A549 (cell line): ENCODE measurements around the gene TGM3. TPM values are rescaled to one million over a fixed set of nuclear protein-coding genes. Genes with fewer than 3 reads are reported as not detected.

Experiments used
- ATAC-seq, 2 experiments: fragments of 200-7000 bp in 1 of 2; fragments of >200 bp in 1 of 2; cut with Nextera tagmentation in 1 of 2; cut with Tn5 transposase in 1 of 2; 3 replicates each; pipeline versions ENCODE4 v1.8.0 to v1.9.1; 2018 to 2020; ENCODE audit warnings: mild to moderate bottlenecking in 1 of 2, moderate library complexity in 1 of 2
- CTCF ChIA-PET: fragments of 300-600 bp; sonication (Branson Sonifier 250); formaldehyde crosslinking; extraction: SDS; loops from one replicate; lab custom pipeline; 2021; ENCODE audit warnings: antibody characterized with exemption, inconsistent platforms; lab: Yijun Ruan, JAX
- POLR2A ChIA-PET: fragments of 350-600 bp; formaldehyde crosslinking; extraction: SDS; loops from one replicate; lab custom pipeline; 2021; ENCODE audit warnings: antibody characterized with exemption, inconsistent platforms; lab: Yijun Ruan, JAX
- DNase-seq, 2 experiments: peaks; one replicate each; pipeline versions ENCODE4 v3.0.0 to v3.0.0-alpha.2; 2011 to 2016; ENCODE audit warnings: low read depth in 1 of 2, low spot score in 1 of 2
- FAIRE-seq: peaks from 2 replicates; lab custom pipeline; 2011; peaks lifted over from hg19 to GRCh38; lab: Jason Lieb, UNC
- H3K27ac ChIP-seq, 2 experiments: fragments of >200 bp; sonication (Bioruptor Twin); formaldehyde crosslinking; 3 replicates each; pipeline ENCODE4 v1.5.1; 2016 to 2017
- H3K4me1 ChIP-seq: fragments of >200 bp; sonication (Bioruptor Twin); formaldehyde crosslinking; 3 replicates; pipeline ENCODE4 v1.6.1; 2016
- H3K4me2 ChIP-seq: fragments of >200 bp; sonication (Bioruptor Twin); formaldehyde crosslinking; 3 replicates; pipeline ENCODE4 v1.6.1; 2016
- H3K4me3 ChIP-seq: fragments of >200 bp; sonication (Bioruptor Twin); formaldehyde crosslinking; 3 replicates; pipeline ENCODE4 v1.5.1; 2016
- H3K9me3 ChIP-seq: fragments of >200 bp; sonication (Bioruptor Twin); formaldehyde crosslinking; 3 replicates; pipeline ENCODE4 v1.6.1; 2016
- BHLHE40 ChIP-seq: IDR thresholded peaks from 2 replicates; pipeline ENCODE4 v1.6.1; 2012; ENCODE audit warnings: low read depth, low read length, inconsistent platforms
- CEBPB ChIP-seq, 2 experiments: fragments of >200 bp in 1 of 2; sonication (Bioruptor Twin) in 1 of 2; formaldehyde crosslinking in 1 of 2; IDR thresholded peaks; 2 replicates each; pipeline ENCODE4 v1.6.1; 2012 to 2016
- EHMT2 ChIP-seq: fragments of 200-600 bp; sonication (generic); IDR thresholded peaks from 2 replicates; pipeline ENCODE4 v1.6.1; 2016; ENCODE audit warnings: antibody characterized with exemption, low read depth, mild to moderate bottlenecking, moderate library complexity
- ESRRA ChIP-seq: fragments of 150-350 bp; IDR thresholded peaks from 2 replicates; pipeline ENCODE4 v1.6.1; 2014; ENCODE audit warnings: mild to moderate bottlenecking, low read length, borderline replicate concordance
- FOXS1 ChIP-seq: fragments of 250-450 bp; sonication (Bioruptor Pico); IDR thresholded peaks from 2 replicates; pipeline ENCODE4 v1.5.0; 2020; ENCODE audit warnings: mild to moderate bottlenecking, moderate library complexity
- JUNB ChIP-seq: fragments of >200 bp; sonication (Bioruptor Twin); formaldehyde crosslinking; IDR thresholded peaks from 2 replicates; pipeline ENCODE4 v1.6.1; 2016
- KDM1A ChIP-seq: fragments of 200-600 bp; sonication (generic); IDR thresholded peaks from 2 replicates; pipeline ENCODE4 v1.6.1; 2016; ENCODE audit warnings: low read depth, mild to moderate bottlenecking
- KDM5A ChIP-seq: fragments of 200-600 bp; sonication (generic); IDR thresholded peaks from 2 replicates; pipeline ENCODE4 v1.6.1; 2016; ENCODE audit warnings: antibody characterized with exemption, mild to moderate bottlenecking
- MAFK ChIP-seq: fragments of 450-650 bp; IDR thresholded peaks from 2 replicates; pipeline ENCODE4 v1.6.1; 2014; ENCODE audit not compliant: partially characterized antibody
- MYC ChIP-seq: IDR thresholded peaks from 2 replicates; pipeline ENCODE4 v1.6.1; 2012; ENCODE audit warnings: mild to moderate bottlenecking, inconsistent platforms, low read length, improper control_type of control experiment, borderline replicate concordance
- NPAS2 ChIP-seq: fragments of 250-450 bp; sonication (Bioruptor Pico); IDR thresholded peaks from 2 replicates; pipeline ENCODE4 v1.8.0; 2022; ENCODE audit warnings: mild to moderate bottlenecking, moderate library complexity, borderline replicate concordance
- NR3C1 ChIP-seq: fragments of >200 bp; sonication (Bioruptor Twin); formaldehyde crosslinking; IDR thresholded peaks from 3 replicates; pipeline ENCODE4 v1.6.1; 2017
- PHF8 ChIP-seq: fragments of 200-600 bp; sonication (generic); IDR thresholded peaks from 2 replicates; pipeline ENCODE4 v1.6.1; 2016; ENCODE audit warnings: low read depth, mild to moderate bottlenecking, antibody characterized with exemption, moderate library complexity, borderline replicate concordance
- POLR2AphosphoS2 ChIP-seq: conservative IDR thresholded peaks from 2 replicates; pipeline ENCODE4 v1.6.1; 2012; ENCODE audit warnings: low read length, improper control_type of control experiment, inconsistent platforms
- RAD21 ChIP-seq, 2 experiments: fragments of >200 bp in 1 of 2; sonication (Bioruptor Twin) in 1 of 2; formaldehyde crosslinking in 1 of 2; IDR thresholded peaks in 1 of 2; conservative IDR thresholded peaks in 1 of 2; 2 replicates in 1 of 2; 3 replicates in 1 of 2; pipeline ENCODE4 v1.6.1; 2012 to 2018; ENCODE audit warnings: inconsistent platforms in 1 of 2
- SMC3 ChIP-seq: fragments of >200 bp; sonication (Bioruptor Twin); formaldehyde crosslinking; IDR thresholded peaks from 3 replicates; pipeline ENCODE4 v1.6.1; 2018; ENCODE audit warnings: inconsistent platforms
- TFCP2L1 ChIP-seq: fragments of 250-450 bp; sonication (Bioruptor Pico); IDR thresholded peaks from 2 replicates; pipeline ENCODE4 v1.5.0; 2021; ENCODE audit warnings: mild to moderate bottlenecking
- ZFP36 ChIP-seq: fragments of 450-650 bp; IDR thresholded peaks from 2 replicates; pipeline ENCODE4 v1.6.1; 2014; ENCODE audit warnings: borderline replicate concordance; ENCODE audit not compliant: partially characterized antibody
- ZNF302 ChIP-seq: fragments of 250-450 bp; sonication (Bioruptor Pico); IDR thresholded peaks from 2 replicates; pipeline ENCODE4 v1.9.0; 2021; ENCODE audit warnings: inconsistent platforms, mild to moderate bottlenecking, moderate library complexity
- WGBS: methylation state at CpG from one replicate; pipeline ENCODE4 v1.1.6; 2017; ENCODE audit errors: missing lambda C conversion rate; 5-methylcytosine and 5-hydroxymethylcytosine counted together
- polyA plus RNA-seq, 4 experiments: library from polyadenylated mRNA; depleted of rRNA in 3 of 4; stranded (reverse); fragments of >200 nt; fragmentation: RNase III in 1 of 4; extraction: RNeasy Plus Mini Kit Qiagen cat#74134 plus additional on column Dnase treatment in 1 of 4; gene quantifications; 2 replicates in 3 of 4; 3 replicates in 1 of 4; pipeline ENCODE4 v1.2.3, GENCODE V29; 2011 to 2017
- TF ChIP-seq, protein P1 (sequence below): fragments of >200 bp; sonication (Bioruptor Twin); formaldehyde crosslinking; IDR thresholded peaks from 3 replicates; pipeline ENCODE4 v1.5.1; 2016
- TF ChIP-seq, protein P2 (sequence below): IDR thresholded peaks from 2 replicates; pipeline ENCODE4 v1.6.1; 2012

The TGM3 gene
- polyA plus RNA-seq, 2 of the 4 experiments (the other 2 are of a cell fraction) = 0.03 to 0.14 TPM

DNA sequence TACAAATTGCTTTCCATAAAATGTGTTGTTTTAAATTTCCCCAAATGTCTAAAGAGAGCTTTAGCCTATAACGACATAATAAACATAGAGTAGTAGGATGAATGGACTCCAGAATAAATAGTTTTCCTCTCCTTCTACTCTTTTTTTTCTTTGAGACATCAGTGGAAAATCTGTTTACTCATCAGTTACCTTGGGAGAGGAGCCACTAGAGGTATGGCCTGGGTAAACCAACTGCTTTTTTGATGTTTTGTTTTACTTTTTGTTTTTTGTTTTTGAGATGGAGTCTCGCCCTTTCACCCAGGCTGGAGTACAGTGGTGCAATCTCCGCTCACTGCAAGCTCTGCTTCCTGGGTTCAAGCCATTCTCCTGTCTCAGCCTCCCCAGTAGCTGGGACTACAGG is 8.3 kb upstream of the TGM3 start:
- ChIA-PET CTCF (interaction anchor here (1.0 kb wide), 1 partner anchor 10 kb away, joined by 3 read pairs; no protein-coding TSS in a partner anchor), POLR2A (no interaction called here)
- Histone ChIP-seq H3K27ac (no peak overlapping the region), H3K4me3 (no peak overlapping the region), H3K4me1 (peaks cover 4% of the 10 kb centered on the region; the same call in 1 of the 3 replicates), H3K9me3 (no peaks in the 10 kb centered on the region), H3K4me2 (no peak overlapping the region)
- ATAC-seq (no peak), DNase-seq (no peak), FAIRE-seq (no peak)
- 64% methylated on average over 3 of the region's 3 CpGs for WGBS
- TF ChIP-seq KDM5A (no peak), EHMT2 (no peak)

DNA sequence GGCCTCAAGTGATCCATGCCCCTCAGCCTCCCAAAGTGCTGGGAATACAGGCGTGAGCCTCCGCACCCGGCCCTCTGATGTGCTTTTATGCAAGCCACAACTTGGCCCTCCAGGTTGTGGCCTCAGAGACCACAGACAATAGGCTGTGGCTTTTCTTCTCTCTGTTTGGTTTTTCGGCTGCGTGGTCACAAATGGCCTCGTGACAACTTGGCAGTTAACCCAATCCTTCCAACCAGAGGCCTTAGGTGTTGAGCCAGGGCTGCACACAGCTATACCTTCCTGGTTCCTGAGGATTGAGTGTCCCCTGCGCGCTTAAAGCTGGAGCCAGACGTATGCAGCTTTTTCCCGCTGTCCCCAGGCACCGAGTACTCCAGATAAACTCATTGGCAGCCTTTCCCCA is 6.3 kb upstream of the TGM3 start:
- ChIA-PET POLR2A (no interaction called here), CTCF (no interaction called here)
- no peak for TF ChIP-seq SMC3
- no peak for TF ChIP-seq ESRRA
- TF ChIP-seq POLR2AphosphoS2 = no peak
- no peak for TF ChIP-seq FOXS1
- TF ChIP-seq CEBPB (IDR thresholded peaks at IDR 0.05) = no peak
- TF ChIP-seq, protein P1, sequence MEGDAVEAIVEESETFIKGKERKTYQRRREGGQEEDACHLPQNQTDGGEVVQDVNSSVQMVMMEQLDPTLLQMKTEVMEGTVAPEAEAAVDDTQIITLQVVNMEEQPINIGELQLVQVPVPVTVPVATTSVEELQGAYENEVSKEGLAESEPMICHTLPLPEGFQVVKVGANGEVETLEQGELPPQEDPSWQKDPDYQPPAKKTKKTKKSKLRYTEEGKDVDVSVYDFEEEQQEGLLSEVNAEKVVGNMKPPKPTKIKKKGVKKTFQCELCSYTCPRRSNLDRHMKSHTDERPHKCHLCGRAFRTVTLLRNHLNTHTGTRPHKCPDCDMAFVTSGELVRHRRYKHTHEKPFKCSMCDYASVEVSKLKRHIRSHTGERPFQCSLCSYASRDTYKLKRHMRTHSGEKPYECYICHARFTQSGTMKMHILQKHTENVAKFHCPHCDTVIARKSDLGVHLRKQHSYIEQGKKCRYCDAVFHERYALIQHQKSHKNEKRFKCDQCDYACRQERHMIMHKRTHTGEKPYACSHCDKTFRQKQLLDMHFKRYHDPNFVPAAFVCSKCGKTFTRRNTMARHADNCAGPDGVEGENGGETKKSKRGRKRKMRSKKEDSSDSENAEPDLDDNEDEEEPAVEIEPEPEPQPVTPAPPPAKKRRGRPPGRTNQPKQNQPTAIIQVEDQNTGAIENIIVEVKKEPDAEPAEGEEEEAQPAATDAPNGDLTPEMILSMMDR = no peak
- no peak for TF ChIP-seq JUNB
- TF ChIP-seq ZNF302 = no peak
- TF ChIP-seq KDM1A = no peak
- TF ChIP-seq PHF8 = no peak
- TF ChIP-seq TFCP2L1 (CRISPR knock-in tag) = no peak
- no peak for TF ChIP-seq RAD21 (conservative IDR thresholded peaks at IDR 0.05 in 1 of 2, IDR thresholded peaks at IDR 0.05 in 1 of 2)
- TF ChIP-seq BHLHE40 = no peak
- TF ChIP-seq, protein P2, sequence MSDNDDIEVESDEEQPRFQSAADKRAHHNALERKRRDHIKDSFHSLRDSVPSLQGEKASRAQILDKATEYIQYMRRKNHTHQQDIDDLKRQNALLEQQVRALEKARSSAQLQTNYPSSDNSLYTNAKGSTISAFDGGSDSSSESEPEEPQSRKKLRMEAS = no peak
- TF ChIP-seq ZFP36 = no peak
- TF ChIP-seq NR3C1 = no peak
- TF ChIP-seq MYC = no peak
- ATAC-seq (no peak), DNase-seq (no peak), FAIRE-seq (no peak)
- H3K4me3 ChIP-seq = no peak overlapping the region
- H3K4me1 ChIP-seq = no peaks in the 10 kb centered on the region
- no peaks in the 10 kb centered on the region for H3K9me3 ChIP-seq
- 69% methylated on average over 11 of the region's 11 CpGs for WGBS
- no peak overlapping the region for H3K4me2 ChIP-seq
- no peak overlapping the region for H3K27ac ChIP-seq

DNA sequence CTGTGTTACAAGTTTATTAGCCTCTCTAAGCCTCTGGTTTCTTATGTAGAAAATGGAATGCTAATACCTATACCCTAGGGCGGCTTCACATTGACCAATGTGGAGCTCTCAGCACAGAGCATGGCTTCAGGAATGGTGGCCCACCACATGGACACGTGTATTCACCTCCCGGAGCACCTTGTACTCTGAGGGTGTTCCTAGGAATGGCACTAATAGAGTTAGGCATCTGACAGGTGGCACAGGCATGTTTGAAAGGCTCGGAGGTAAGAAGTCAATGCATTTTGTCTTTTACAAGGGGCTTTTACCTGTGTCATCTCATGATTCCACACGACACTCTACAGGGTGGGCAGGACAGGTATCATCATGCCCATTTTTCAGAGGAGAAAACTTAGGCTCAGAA is 5.3 kb upstream of the TGM3 start:
- no peak for TF ChIP-seq NPAS2
- TF ChIP-seq ESRRA = no peak
- TF ChIP-seq EHMT2 = no peak
- no peak for TF ChIP-seq KDM1A
- TF ChIP-seq MAFK = no peak
- no peak for TF ChIP-seq ZNF302
- FAIRE-seq (no peak), ATAC-seq (no peak), DNase-seq (no peak)
- H3K9me3 ChIP-seq = no peaks in the 10 kb centered on the region
- H3K4me3 ChIP-seq = no peak overlapping the region
- WGBS = 49% methylated on average over 5 of the region's 5 CpGs
- no peak overlapping the region for H3K4me2 ChIP-seq
- ChIA-PET CTCF (interaction anchor here (0.7 to 1.6 kb wide), 3 partner anchors 17 to 83 kb away, joined by 3 to 4 read pairs (median 3); no protein-coding TSS in a partner anchor), POLR2A (no interaction called here)
- H3K27ac ChIP-seq = no peak overlapping the region
- H3K4me1 ChIP-seq = no peaks in the 10 kb centered on the region
